COLO668 (cell line): ENCODE measurements around the gene SPP1.
A peak's percentile ranks its signal among the peaks of the same experiment; 100 is the strongest.
"Not testable (repeated sequence)": the region's sequence is repeated elsewhere in the genome, so short reads cannot be mapped to it uniquely, and the experiment has no call there.

ENCODE experiments used
- DNase-seq: peaks from one replicate; lab custom pipeline; 2025; ENCODE audit not compliant: unreplicated experiment; lab: John Stamatoyannopoulos, UW

The SPP1 gene

GRCh38 chr4:87985097-87985886 is 9.8 kb downstream of the SPP1 start:
- peak; percentile 32 for DNase-seq

GRCh38 chr4:87985887-87986200 is 10.3 kb downstream of the SPP1 start:
- DNase-seq: no peak

- DNase-seq: no peak
Observed at GRCh38 chr4:87986508-87986907, 11.0 kb downstream of the SPP1 start.

GRCh38 chr4:87989765-87990164 is 14.3 kb downstream of the SPP1 start:
- DNase-seq: no peak

GRCh38 chr4:87995435-87995834 is 19.9 kb downstream of the SPP1 start:
- DNase-seq: no peak

- DNase-seq: not testable (repeated sequence)
Observed at GRCh38 chr4:87999191-87999691, 23.7 kb downstream of the SPP1 start.

- DNase-seq: no peak
Observed at GRCh38 chr4:88001871-88002270, 26.4 kb downstream of the SPP1 start.

GRCh38 chr4:88002786-88003185 is 27.3 kb downstream of the SPP1 start:
- DNase-seq: no peak

GRCh38 chr4:88003261-88003660 is 27.7 kb downstream of the SPP1 start:
- no peak for DNase-seq

GRCh38 chr4:88005076-88005475 is 29.6 kb downstream of the SPP1 start:
- no peak for DNase-seq

- no peak for DNase-seq
Observed at GRCh38 chr4:88005946-88006345, 30.4 kb downstream of the SPP1 start.

- DNase-seq: no peak
Observed at GRCh38 chr4:88006956-88007303, 31.4 kb downstream of the SPP1 start.

GRCh38 chr4:88007304-88008121 is 32.0 kb downstream of the SPP1 start, which contains the start of gene PKD2:
Gene PKD2 (plus strand): TSS chr4:88007635. CDS start chr4:88007734, 99 bp downstream.
- peak; percentile 81 for DNase-seq

GRCh38 chr4:88008122-88008742 is 32.7 kb downstream of the SPP1 start:
- DNase-seq: peak; percentile 64

- no peak for DNase-seq
Observed at GRCh38 chr4:88008743-88009171, 33.2 kb downstream of the SPP1 start.

GRCh38 chr4:88009871-88010270 is 34.4 kb downstream of the SPP1 start:
- DNase-seq: no peak

- DNase-seq: no peak
Observed at GRCh38 chr4:88010966-88011365, 35.5 kb downstream of the SPP1 start.

- no peak for DNase-seq
Observed at GRCh38 chr4:88012647-88013046, 37.1 kb downstream of the SPP1 start.

GRCh38 chr4:88014386-88014905 is 38.9 kb downstream of the SPP1 start:
- no peak for DNase-seq

GRCh38 chr4:88015659-88016295 is 40.3 kb downstream of the SPP1 start:
- DNase-seq: no peak
